ENCODE results near the gene STOM. TPM values are rescaled to one million over a fixed set of nuclear protein-coding genes. Genes with fewer than 3 reads are reported as not detected.

Gene STOM
- total RNA-seq, 3 donors from 2014 or later (not counting 1 experiment from before 2014, with no cell fraction given) = 185 to 241 (median 189) TPM

- Histone ChIP-seq H3K27me3 (ENCODE audit: control insufficient read depth, insufficient read depth, low read length) (no peaks in the 10 kb centered on the region), H3K4me3 (ENCODE audit: low read length) (no peak overlapping the region), H3K27ac (ENCODE audit: low read length) (peak overlapping the region; percentile 51), H3K36me3 (ENCODE audit: control insufficient read depth, insufficient read depth, low read length) (peaks cover 10% of the 10 kb centered on the region), H3K9me3 (ENCODE audit: control insufficient read depth, insufficient read depth, low read length) (no peaks in the 10 kb centered on the region), H3K4me1 (ENCODE audit: control insufficient read depth, insufficient read depth, low read length) (peaks cover 39% of the 10 kb centered on the region)
- Mint-ChIP-seq H3K27me3 (ENCODE audit: low read depth in 2 of 2) (no peaks in the 10 kb centered on the region), H3K36me3 (no peaks in the 10 kb centered on the region), H3K27ac (peak overlapping the region; percentile 93 to 94), H3K9me3 (no peaks in the 10 kb centered on the region), H3K4me1 (peaks cover 90 to 91% of the 10 kb centered on the region in 2 donors), H3K4me3 (peak overlapping the region; percentile 65)
- no peak for TF ChIP-seq CTCF (IDR thresholded peaks at IDR 0.05)
- no peak for DNase-seq
- ATAC-seq = no peak
- intact Hi-C loops (cut with micrococcal nuclease) = loop anchor here (1.0 kb wide), 1 partner anchor 7 kb away; no protein-coding TSS in a partner anchor
Measured at GRCh38 chr9:121360601-121361374, 9.3 kb downstream of the STOM start.

- WGBS (ENCODE audit: insufficient coverage) = 42% methylated on average over 1 of the region's 3 CpGs
- Mint-ChIP-seq H3K4me1 (peaks cover 83 to 87% of the 10 kb centered on the region in 2 donors), H3K9me3 (no peaks in the 10 kb centered on the region), H3K36me3 (no peaks in the 10 kb centered on the region), H3K27ac (peak overlapping the region; percentile 93 to 94), H3K27me3 (ENCODE audit: low read depth in 2 of 2) (no peaks in the 10 kb centered on the region), H3K4me3 (peak overlapping the region; percentile 85)
- peak overlapping the region; percentile 91 for H3K27ac ChIP-seq (ENCODE audit: low read length)
- peaks cover 7% of the 10 kb centered on the region for H3K36me3 ChIP-seq (ENCODE audit: control insufficient read depth, insufficient read depth, low read length)
- intact Hi-C loops (cut with micrococcal nuclease) = loop anchor here (1.0 to 5.0 kb wide), 2 partner anchors 9 to 432 kb away; partner anchors contain the start of gene TRAF1
- DNase-seq (no peak), ATAC-seq (peak in 1 of 3 donors; percentile 4)
- peaks cover 49% of the 10 kb centered on the region for H3K4me1 ChIP-seq (ENCODE audit: control insufficient read depth, insufficient read depth, low read length)
- no peaks in the 10 kb centered on the region for H3K9me3 ChIP-seq (ENCODE audit: control insufficient read depth, insufficient read depth, low read length)
- H3K4me3 ChIP-seq (ENCODE audit: low read length) = no peak overlapping the region
- no peak for TF ChIP-seq CTCF (IDR thresholded peaks at IDR 0.05)
- no peaks in the 10 kb centered on the region for H3K27me3 ChIP-seq (ENCODE audit: control insufficient read depth, insufficient read depth, low read length)
Measured at GRCh38 chr9:121359351-121360294, 10.4 kb downstream of the STOM start.

DNA sequence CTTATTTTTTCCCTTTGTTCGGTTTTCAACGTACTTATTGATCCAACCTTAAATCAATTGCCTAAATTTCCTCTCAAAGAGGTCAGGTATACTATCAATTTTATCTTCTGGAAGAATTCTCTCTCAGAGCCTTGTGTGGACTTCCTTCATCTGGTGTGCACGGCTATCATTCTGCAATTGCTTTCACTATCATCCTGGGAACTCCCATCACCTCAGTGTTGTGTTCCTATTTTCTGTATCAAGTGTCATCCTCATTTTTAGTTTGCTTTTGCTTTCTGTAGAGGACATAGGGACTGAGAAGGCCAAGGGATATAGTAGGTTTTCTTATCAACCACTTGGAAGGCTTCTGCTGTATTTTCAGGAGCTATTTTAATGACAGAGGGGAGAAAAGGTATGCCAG lies 11.3 kb downstream of the STOM start:
- TF ChIP-seq CTCF (IDR thresholded peaks at IDR 0.05) = no peak
- Histone ChIP-seq H3K27me3 (ENCODE audit: control insufficient read depth, insufficient read depth, low read length) (no peaks in the 10 kb centered on the region), H3K4me1 (ENCODE audit: control insufficient read depth, insufficient read depth, low read length) (peaks cover 56% of the 10 kb centered on the region), H3K36me3 (ENCODE audit: control insufficient read depth, insufficient read depth, low read length) (peaks cover 8% of the 10 kb centered on the region), H3K9me3 (ENCODE audit: control insufficient read depth, insufficient read depth, low read length) (no peaks in the 10 kb centered on the region), H3K27ac (ENCODE audit: low read length) (peak overlapping the region; percentile 91), H3K4me3 (ENCODE audit: low read length) (no peak overlapping the region)
- H3K4me3 Mint-ChIP-seq = peak overlapping the region; percentile 85
- DNase-seq (peak in 1 of 2 donors; percentile 66), ATAC-seq (peak; percentile 66 to 84 (median 77))
- WGBS (ENCODE audit: insufficient coverage) = 13% methylated on average over 2 of the region's 3 CpGs
- H3K4me1 Mint-ChIP-seq = peaks cover 80 to 87% of the 10 kb centered on the region in 2 donors
- peak overlapping the region; percentile 93 to 94 for H3K27ac Mint-ChIP-seq
- intact Hi-C loops (cut with micrococcal nuclease) = loop anchor here (1.0 to 5.0 kb wide), 2 partner anchors 10 to 431 kb away; partner anchors contain the start of gene TRAF1
- no peaks in the 10 kb centered on the region for H3K36me3 Mint-ChIP-seq
- peaks cover 0 to under 1% of the 10 kb centered on the region in 2 donors for H3K9me3 Mint-ChIP-seq
- no peaks in the 10 kb centered on the region for H3K27me3 Mint-ChIP-seq (ENCODE audit: low read depth in 2 of 2)

All from natural killer cell (primary cell).